ENCODE measurements around the gene GSKIP.

DNA sequence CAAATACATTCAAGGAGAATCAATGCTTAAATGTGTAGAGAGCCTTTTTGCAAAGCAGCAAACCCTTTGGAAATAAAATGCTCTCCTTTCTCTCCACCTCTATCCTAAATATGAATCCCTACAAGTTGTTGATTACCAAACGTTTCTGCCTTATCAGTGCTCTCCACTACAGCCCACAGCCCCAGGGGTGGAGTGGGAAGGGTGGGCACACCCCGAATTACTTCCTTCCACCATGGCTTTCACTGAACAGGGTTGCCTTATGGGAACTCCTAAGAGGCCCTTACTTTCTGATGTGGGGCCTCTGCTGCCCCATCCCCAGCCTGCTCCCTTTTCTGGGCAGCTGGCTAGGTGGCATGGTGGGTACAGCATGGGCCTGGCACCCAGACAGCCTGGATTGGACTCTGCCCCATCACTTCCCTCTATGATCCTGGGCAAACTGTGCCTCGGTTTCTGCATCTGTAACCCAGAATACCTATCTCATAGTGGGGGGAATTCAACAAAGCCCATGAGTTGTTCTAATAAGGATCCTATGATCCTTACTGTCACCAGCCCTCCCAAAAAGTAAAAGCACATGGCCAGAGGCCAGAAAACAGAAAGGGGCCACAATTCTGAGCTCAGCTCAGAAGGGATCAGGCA is 44.7 kb downstream of the GSKIP start:
- TF ChIP-seq POLR2A (IDR thresholded peaks at IDR 0.05; ENCODE audit: low read length) (no peak), GATA1 (IDR thresholded peaks at IDR 0.05; ENCODE audit: low read depth, low read length) (no peak)
